ENCODE results near the gene GALNT13. TPM values are rescaled to one million over a fixed set of nuclear protein-coding genes. Genes with fewer than 3 reads are reported as not detected.

The GALNT13 gene
- total and polyA plus RNA-seq, 3 experiments from 2014 or later: not detected

DNA sequence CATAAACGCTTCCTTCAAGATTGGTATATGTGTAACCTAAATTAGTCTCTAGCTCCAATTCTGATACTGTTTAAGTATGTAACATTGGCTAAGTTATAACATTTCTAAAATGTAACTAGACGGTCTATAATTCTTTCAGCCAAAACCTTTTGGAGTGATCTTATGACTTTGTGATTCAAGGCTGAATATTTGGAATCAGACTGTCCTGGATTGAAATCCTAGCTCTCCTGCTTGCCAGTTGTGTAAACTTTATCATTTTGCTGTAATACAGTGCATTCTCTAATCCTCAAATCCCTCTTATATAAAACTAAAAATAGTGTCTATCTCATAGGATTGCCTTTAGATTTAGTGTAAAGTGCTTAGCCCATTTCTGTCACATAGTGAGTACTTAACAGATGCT lies 489.6 kb downstream of the GALNT13 start:
- H3K27me3 Mint-ChIP-seq: no peaks in the 10 kb centered on the region
- CTCF ChIA-PET: no interaction called here

GRCh38 chr2:154368153-154368552 lies 496.4 kb downstream of the GALNT13 start:
- Mint-ChIP-seq H3K4me1 (no peaks in the 10 kb centered on the region), H3K9me3 (peaks cover 0 to 24% (median 5%) of the 10 kb centered on the region in 5 donors), H3K27ac (no peak overlapping the region), H3K36me3 (no peaks in the 10 kb centered on the region), H3K27me3 (no peaks in the 10 kb centered on the region), H3K4me3 (no peak overlapping the region)
- no peaks in the 10 kb centered on the region for H3K27me3 ChIP-seq (ENCODE audit: insufficient read depth, low read length, poor library complexity, severe bottlenecking)
- no peak overlapping the region for H3K4me3 ChIP-seq (ENCODE audit: low read length)
- H3K9me3 ChIP-seq (ENCODE audit: low read length): no peaks in the 10 kb centered on the region
- no peak overlapping the region for H3K27ac ChIP-seq (ENCODE audit: low read depth, low read length)
- ChIA-PET CTCF (no interaction called here), POLR2A (no interaction called here)
- no peaks in the 10 kb centered on the region for H3K36me3 ChIP-seq (ENCODE audit: insufficient read depth, low read length)
- no peaks in the 10 kb centered on the region for H3K4me1 ChIP-seq (ENCODE audit: insufficient read depth, low read length)
- DNase-seq: no peak

More for the DNA sequence above, 489.6 kb downstream of the GALNT13 start:
- no peaks in the 10 kb centered on the region for H3K4me1 Mint-ChIP-seq
- H3K4me3 ChIP-seq (ENCODE audit: low read length): no peak overlapping the region
- H3K4me3 Mint-ChIP-seq: no peak overlapping the region
- H3K27me3 ChIP-seq (ENCODE audit: insufficient read depth, low read length, poor library complexity, severe bottlenecking): no peaks in the 10 kb centered on the region
- H3K36me3 ChIP-seq (ENCODE audit: insufficient read depth, low read length): no peaks in the 10 kb centered on the region
- H3K4me1 ChIP-seq (ENCODE audit: insufficient read depth, low read length): no peaks in the 10 kb centered on the region
- H3K27ac ChIP-seq (ENCODE audit: low read depth, low read length): no peak overlapping the region
- peaks cover 2 to 28% (median 7%) of the 10 kb centered on the region in 5 donors for H3K9me3 Mint-ChIP-seq
- H3K36me3 Mint-ChIP-seq: no peaks in the 10 kb centered on the region
- DNase-seq: no peak
- POLR2A ChIA-PET: no interaction called here
- no peaks in the 10 kb centered on the region for H3K9me3 ChIP-seq (ENCODE audit: low read length)
- no peak overlapping the region for H3K27ac Mint-ChIP-seq

- Histone ChIP-seq H3K4me1 (ENCODE audit: insufficient read depth, low read length) (no peaks in the 10 kb centered on the region), H3K9me3 (ENCODE audit: low read length) (no peaks in the 10 kb centered on the region), H3K27ac (ENCODE audit: low read depth, low read length) (no peak overlapping the region), H3K4me3 (ENCODE audit: low read length) (no peak overlapping the region), H3K36me3 (ENCODE audit: insufficient read depth, low read length) (no peaks in the 10 kb centered on the region), H3K27me3 (ENCODE audit: insufficient read depth, low read length, poor library complexity, severe bottlenecking) (no peaks in the 10 kb centered on the region)
- Mint-ChIP-seq H3K27ac (peak overlapping the region in 1 of 8 donors; percentile 38), H3K27me3 (no peaks in the 10 kb centered on the region), H3K4me1 (no peaks in the 10 kb centered on the region), H3K9me3 (peaks cover 0 to 18% (median 4%) of the 10 kb centered on the region in 5 donors), H3K4me3 (no peak overlapping the region), H3K36me3 (no peaks in the 10 kb centered on the region)
- ChIA-PET CTCF (no interaction called here), POLR2A (no interaction called here)
- no peak for DNase-seq
These were observed 499.2 kb downstream of the GALNT13 start for GRCh38 chr2:154370873-154371272.

- CTCF ChIA-PET: no interaction called here
- no peak overlapping the region for H3K4me3 Mint-ChIP-seq
- H3K27me3 ChIP-seq (ENCODE audit: insufficient read depth, low read length, poor library complexity, severe bottlenecking): no peaks in the 10 kb centered on the region
- no peak for DNase-seq
- H3K36me3 Mint-ChIP-seq: no peaks in the 10 kb centered on the region
- H3K27me3 Mint-ChIP-seq: no peaks in the 10 kb centered on the region
- no peak overlapping the region for H3K27ac Mint-ChIP-seq
- no peaks in the 10 kb centered on the region for H3K4me1 Mint-ChIP-seq
- H3K4me1 ChIP-seq (ENCODE audit: insufficient read depth, low read length): no peaks in the 10 kb centered on the region
- H3K9me3 ChIP-seq (ENCODE audit: low read length): no peaks in the 10 kb centered on the region
- POLR2A ChIA-PET: no interaction called here
- no peaks in the 10 kb centered on the region for H3K36me3 ChIP-seq (ENCODE audit: insufficient read depth, low read length)
- no peak overlapping the region for H3K4me3 ChIP-seq (ENCODE audit: low read length)
- H3K9me3 Mint-ChIP-seq: peaks cover 0 to 15% (median 3%) of the 10 kb centered on the region in 5 donors
- no peak overlapping the region for H3K27ac ChIP-seq (ENCODE audit: low read depth, low read length)
These were observed 502.7 kb downstream of the GALNT13 start for GRCh38 chr2:154374416-154374815.

- H3K9me3 ChIP-seq (ENCODE audit: low read length): no peaks in the 10 kb centered on the region
- no peaks in the 10 kb centered on the region for H3K4me1 ChIP-seq (ENCODE audit: insufficient read depth, low read length)
- Mint-ChIP-seq H3K4me1 (no peaks in the 10 kb centered on the region), H3K36me3 (no peaks in the 10 kb centered on the region), H3K4me3 (no peak overlapping the region), H3K27me3 (no peaks in the 10 kb centered on the region), H3K27ac (no peak overlapping the region), H3K9me3 (peaks cover 0 to 15% (median 3%) of the 10 kb centered on the region in 5 donors)
- ChIA-PET POLR2A (no interaction called here), CTCF (no interaction called here)
- H3K27me3 ChIP-seq (ENCODE audit: insufficient read depth, low read length, poor library complexity, severe bottlenecking): no peaks in the 10 kb centered on the region
- no peaks in the 10 kb centered on the region for H3K36me3 ChIP-seq (ENCODE audit: insufficient read depth, low read length)
- DNase-seq: no peak
- H3K4me3 ChIP-seq (ENCODE audit: low read length): no peak overlapping the region
- H3K27ac ChIP-seq (ENCODE audit: low read depth, low read length): no peak overlapping the region
These were observed 503.8 kb downstream of the GALNT13 start for GRCh38 chr2:154375579-154375931.

DNA sequence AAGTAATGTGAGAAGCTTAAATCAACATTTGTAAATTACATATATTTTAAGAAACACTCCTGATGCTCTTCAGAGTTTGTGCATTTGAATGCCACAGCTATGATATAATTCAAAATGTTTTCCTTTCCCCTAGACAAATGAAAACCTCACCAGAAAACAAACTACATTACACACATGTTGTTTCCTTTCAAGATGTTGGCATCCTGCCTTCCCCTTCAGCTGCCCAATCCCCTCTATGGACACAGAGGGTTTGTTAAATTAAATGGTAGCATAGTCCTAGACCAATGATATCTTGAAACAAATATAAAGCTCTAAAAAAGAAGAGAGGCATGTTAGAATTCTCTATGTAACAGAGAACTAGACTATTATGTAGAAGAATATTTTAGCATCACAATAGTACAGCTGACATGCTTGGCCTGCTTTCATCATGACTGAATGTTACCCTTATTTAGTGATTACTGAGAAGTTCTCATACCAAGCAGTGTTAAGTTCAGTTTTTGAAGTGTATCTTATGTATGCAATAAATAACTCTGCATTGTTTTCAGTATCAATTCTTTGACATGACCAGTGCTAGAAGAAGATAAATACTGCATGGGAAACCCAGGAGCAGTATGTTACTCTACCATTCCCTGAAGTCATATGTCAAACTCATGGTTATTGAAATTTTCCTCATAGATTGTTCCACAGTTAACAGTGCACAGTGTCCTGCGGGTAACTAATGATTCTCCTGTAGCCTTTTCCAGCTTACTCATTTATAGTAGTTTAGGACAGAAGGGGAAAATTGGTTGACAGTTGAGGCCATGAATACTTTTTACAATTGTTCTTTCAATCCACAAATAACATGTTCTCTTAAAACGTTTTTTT lies 510.4 kb downstream of the GALNT13 start:
- H3K36me3 Mint-ChIP-seq: no peaks in the 10 kb centered on the region

DNA sequence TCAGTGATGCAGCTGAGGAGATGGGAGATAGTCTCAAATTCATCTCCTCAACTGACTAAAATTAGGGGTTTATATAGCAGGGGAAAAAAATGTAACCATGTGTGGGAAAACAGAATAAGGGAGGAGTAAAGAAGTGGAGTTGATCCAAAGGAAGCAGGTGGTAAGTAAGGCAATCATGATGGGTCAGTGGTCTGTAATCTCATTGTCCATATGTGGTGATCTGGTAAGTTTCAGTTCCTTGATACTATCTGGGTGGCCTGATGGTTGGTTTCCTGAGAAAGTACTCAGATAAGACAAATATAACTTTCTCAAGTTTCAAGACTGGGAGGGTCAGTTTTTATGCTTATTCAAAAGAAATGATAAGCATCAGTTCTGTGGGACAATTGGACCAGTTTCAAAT lies 514.5 kb downstream of the GALNT13 start:
- Histone ChIP-seq H3K36me3 (ENCODE audit: insufficient read depth, low read length) (no peaks in the 10 kb centered on the region), H3K4me3 (ENCODE audit: low read length) (no peak overlapping the region), H3K9me3 (ENCODE audit: low read length) (no peaks in the 10 kb centered on the region), H3K4me1 (ENCODE audit: insufficient read depth, low read length) (no peaks in the 10 kb centered on the region), H3K27me3 (ENCODE audit: insufficient read depth, low read length, poor library complexity, severe bottlenecking) (no peaks in the 10 kb centered on the region), H3K27ac (ENCODE audit: low read depth, low read length) (no peak overlapping the region)
- Mint-ChIP-seq H3K27ac (no peak overlapping the region), H3K4me1 (no peaks in the 10 kb centered on the region), H3K4me3 (no peak overlapping the region), H3K27me3 (no peaks in the 10 kb centered on the region), H3K36me3 (no peaks in the 10 kb centered on the region), H3K9me3 (peaks cover 5 to 39% (median 7%) of the 10 kb centered on the region in 5 donors)
- no peak for DNase-seq
- ChIA-PET POLR2A (no interaction called here), CTCF (no interaction called here)

More for the DNA sequence above, 510.4 kb downstream of the GALNT13 start:
- H3K9me3 ChIP-seq (ENCODE audit: low read length): no peaks in the 10 kb centered on the region
- no peaks in the 10 kb centered on the region for H3K4me1 Mint-ChIP-seq
- no peak overlapping the region for H3K27ac Mint-ChIP-seq
- ChIA-PET CTCF (no interaction called here), POLR2A (no interaction called here)
- H3K4me3 Mint-ChIP-seq: no peak overlapping the region
- no peaks in the 10 kb centered on the region for H3K4me1 ChIP-seq (ENCODE audit: insufficient read depth, low read length)
- no peaks in the 10 kb centered on the region for H3K27me3 Mint-ChIP-seq
- H3K27ac ChIP-seq (ENCODE audit: low read depth, low read length): no peak overlapping the region
- no peaks in the 10 kb centered on the region for H3K27me3 ChIP-seq (ENCODE audit: insufficient read depth, low read length, poor library complexity, severe bottlenecking)
- DNase-seq: no peak
- H3K4me3 ChIP-seq (ENCODE audit: low read length): no peak overlapping the region
- H3K36me3 ChIP-seq (ENCODE audit: insufficient read depth, low read length): no peaks in the 10 kb centered on the region
- peaks cover 0 to 31% (median 4%) of the 10 kb centered on the region in 5 donors for H3K9me3 Mint-ChIP-seq

DNA sequence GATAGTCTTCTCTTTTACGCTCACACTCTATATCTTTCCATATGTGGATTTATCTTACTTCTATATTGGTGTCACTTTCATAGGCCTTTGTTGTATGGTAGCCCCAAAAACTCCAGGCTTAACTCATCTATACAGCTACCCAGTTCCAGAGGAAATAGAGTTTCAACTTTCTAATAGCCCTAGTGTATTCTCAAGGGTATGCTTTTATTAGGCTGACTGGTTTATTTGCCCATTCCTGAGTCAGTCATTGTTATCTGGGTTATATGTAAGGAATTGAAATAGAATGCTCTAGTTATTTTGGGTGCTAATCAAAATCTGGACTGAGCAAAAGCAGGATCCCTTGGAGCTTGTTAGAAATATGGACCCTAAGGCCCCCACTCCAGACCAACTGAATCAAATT lies 519.3 kb downstream of the GALNT13 start:
- no peaks in the 10 kb centered on the region for H3K27me3 ChIP-seq (ENCODE audit: insufficient read depth, low read length, poor library complexity, severe bottlenecking)
- no peak overlapping the region for H3K27ac Mint-ChIP-seq
- no peaks in the 10 kb centered on the region for H3K4me1 Mint-ChIP-seq
- CTCF ChIA-PET: no interaction called here
- H3K27me3 Mint-ChIP-seq: no peaks in the 10 kb centered on the region
- H3K36me3 Mint-ChIP-seq: no peaks in the 10 kb centered on the region
- H3K36me3 ChIP-seq (ENCODE audit: insufficient read depth, low read length): no peaks in the 10 kb centered on the region
- DNase-seq: no peak
- no peak overlapping the region for H3K4me3 ChIP-seq (ENCODE audit: low read length)
- no peaks in the 10 kb centered on the region for H3K4me1 ChIP-seq (ENCODE audit: insufficient read depth, low read length)
- no peak overlapping the region for H3K27ac ChIP-seq (ENCODE audit: low read depth, low read length)
- POLR2A ChIA-PET: no interaction called here
- H3K9me3 Mint-ChIP-seq: peaks cover 6 to 18% (median 8%) of the 10 kb centered on the region in 5 donors
- no peaks in the 10 kb centered on the region for H3K9me3 ChIP-seq (ENCODE audit: low read length)
- H3K4me3 Mint-ChIP-seq: no peak overlapping the region
